Measurements from ENCODE around the gene MVB12B. TPM values are rescaled to one million over a fixed set of nuclear protein-coding genes. Genes with fewer than 3 reads are reported as not detected.

The MVB12B gene
- polyA plus RNA-seq, 4 donors: 16.3 to 20.3 (median 18.0) TPM

- no peak for DNase-seq (ENCODE audit: low read depth in 4 of 4, low spot score in 3 of 4)
These were observed 30.4 kb downstream of the MVB12B start for GRCh38 chr9:126357074-126357473.

DNA sequence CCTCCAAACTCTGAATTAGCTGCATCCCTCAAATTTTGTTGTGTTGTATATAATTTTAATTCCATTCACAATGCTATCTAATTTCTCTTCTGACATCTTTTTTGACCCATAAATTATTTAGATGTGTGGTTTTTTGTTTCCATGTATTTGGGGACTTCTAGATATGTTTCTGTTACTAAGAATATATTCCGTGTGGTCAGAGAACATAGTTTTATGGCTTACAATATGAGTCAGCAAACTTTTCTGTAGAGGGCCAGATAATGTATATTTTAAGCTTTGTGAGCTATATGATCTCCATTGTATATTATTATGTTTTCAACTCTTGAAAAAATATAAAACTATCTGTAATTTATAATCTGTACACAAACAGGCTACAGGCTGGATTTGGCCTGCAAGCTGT, 33.4 kb downstream of the MVB12B start:
- DNase-seq (ENCODE audit: low read depth in 4 of 4, low spot score in 3 of 4): no peak

DNA sequence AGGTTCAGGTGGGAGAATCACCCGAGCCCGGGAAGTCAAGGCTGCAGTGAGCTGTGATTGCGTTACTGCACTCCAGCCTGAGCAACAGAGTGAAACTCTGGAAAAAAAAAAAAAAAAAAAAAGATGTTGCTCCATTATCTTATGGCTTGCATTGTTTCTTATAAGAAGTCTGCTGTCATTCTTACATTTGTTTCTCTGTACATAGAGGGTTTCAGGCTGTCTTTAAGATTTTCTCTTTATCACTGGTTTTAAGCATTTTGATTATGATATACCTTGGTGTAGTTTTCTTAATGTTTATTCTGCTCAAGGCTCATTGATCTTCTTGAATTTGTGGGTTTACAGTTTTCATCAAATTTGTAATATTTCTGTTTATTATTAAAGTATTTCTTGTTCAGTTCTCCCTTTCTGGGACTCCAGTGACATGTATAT, 35.2 kb downstream of the MVB12B start:
- DNase-seq (ENCODE audit: low read depth in 4 of 4, low spot score in 3 of 4): no peak

DNA sequence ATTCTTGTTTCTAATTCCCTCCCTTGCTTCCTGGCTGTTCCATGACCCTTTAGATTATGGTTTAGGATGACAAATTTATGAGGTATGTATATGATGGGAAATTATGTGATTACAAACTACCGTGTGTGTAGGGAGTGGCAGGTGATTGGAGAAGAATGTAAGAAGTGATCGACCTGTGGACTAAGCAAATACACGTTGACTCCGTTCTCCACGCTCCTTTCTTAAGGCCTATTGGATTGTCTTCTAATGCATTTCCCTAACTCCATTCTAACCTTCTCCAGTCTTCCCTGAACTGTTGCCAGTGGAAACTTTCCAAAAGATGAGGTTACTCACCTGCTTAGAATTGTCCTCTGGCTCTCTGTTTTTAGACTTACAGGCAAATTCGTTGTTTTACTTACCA, 36.6 kb downstream of the MVB12B start:
- DNase-seq (ENCODE audit: low read depth in 4 of 4, low spot score in 3 of 4): no peak

DNA sequence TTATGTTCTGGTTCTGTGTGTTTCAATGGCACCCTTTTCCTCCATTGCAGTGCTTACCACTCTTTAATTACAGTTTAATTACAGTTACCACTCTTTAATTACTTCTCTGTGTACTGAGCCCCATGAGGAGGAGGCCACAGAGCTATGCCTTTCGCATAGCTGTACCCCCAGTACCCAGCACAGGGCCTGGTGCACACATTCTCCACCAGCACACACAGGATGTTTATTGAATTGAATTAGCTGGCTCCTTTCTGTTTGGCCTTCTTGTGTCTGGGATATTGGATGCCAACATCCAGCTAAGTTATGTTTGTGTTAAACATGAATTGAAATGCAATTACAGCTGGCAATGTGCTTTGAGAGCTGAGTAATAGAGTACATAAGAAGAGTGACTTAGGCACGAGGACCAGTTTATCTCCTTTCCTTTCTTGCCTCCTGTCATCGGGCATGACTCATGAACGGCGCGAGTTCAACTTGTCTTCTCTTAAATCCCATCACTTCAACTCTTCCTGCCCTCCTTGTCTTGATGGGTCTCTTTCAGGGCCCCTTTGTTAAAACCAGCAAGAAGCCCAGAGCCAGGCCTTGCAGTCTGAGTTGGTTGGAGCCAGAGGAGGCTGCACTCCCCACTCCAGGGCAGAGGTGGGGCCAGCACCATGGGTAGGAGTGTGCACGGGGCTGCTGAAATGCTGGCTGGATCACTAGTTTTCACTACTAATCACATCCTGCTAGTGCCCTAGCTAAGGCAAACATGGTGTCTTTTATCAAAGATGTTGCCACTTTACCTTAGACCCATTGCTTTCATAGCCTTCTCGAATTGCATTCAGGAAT, 37.4 kb downstream of the MVB12B start:
- DNase-seq (ENCODE audit: low read depth in 4 of 4, low spot score in 3 of 4): no peak

- DNase-seq (ENCODE audit: low read depth in 4 of 4, low spot score in 3 of 4): no peak
These were observed 39.2 kb downstream of the MVB12B start for GRCh38 chr9:126365780-126366179.

GRCh38 chr9:126366366-126367011, 39.9 kb downstream of the MVB12B start:
- DNase-seq (ENCODE audit: low read depth in 4 of 4, low spot score in 3 of 4): no peak

GRCh38 chr9:126367139-126367538, 40.5 kb downstream of the MVB12B start:
- no peak for DNase-seq (ENCODE audit: low read depth in 4 of 4, low spot score in 3 of 4)

DNA sequence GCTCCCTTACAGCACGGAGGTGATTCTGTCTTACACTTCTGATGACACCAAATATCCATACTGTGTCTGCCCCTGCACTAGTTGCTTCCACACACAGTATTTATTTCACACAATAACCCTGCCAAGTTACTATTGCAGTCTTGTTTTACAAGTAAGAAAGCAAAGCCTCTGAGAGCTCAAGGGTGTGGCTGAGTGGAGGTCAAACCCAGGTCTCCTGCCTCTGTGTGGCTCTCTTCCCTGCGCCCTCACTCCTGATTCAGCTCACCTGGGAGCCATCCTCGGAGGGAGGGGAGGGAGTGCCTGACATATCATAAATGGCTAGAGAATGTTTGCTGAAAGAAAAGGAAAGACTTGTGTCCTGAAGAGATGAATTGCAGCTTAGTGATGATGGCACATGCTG, 41.0 kb downstream of the MVB12B start:
- no peak for DNase-seq (ENCODE audit: low read depth in 4 of 4, low spot score in 3 of 4)

DNA sequence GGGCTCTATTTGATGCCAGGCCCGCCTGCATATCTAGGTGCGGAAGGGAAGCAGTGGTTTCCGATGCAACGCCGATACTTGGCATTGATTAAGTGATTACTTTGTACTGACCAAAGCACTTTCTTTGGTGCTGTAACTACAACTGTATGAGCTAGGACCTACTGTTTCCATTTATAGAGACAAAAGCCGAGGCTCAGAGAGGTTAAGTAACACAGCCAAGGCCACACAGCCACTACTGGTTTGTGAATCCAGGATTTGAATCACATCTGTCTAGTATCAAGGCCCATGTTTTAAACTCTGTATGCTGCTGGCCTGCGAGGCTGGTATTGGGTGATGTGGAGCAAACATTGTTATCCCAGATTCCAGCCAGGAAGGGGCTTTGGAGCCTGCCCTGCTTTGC, 41.4 kb downstream of the MVB12B start:
- no peak for DNase-seq (ENCODE audit: low read depth in 4 of 4, low spot score in 3 of 4)

DNA sequence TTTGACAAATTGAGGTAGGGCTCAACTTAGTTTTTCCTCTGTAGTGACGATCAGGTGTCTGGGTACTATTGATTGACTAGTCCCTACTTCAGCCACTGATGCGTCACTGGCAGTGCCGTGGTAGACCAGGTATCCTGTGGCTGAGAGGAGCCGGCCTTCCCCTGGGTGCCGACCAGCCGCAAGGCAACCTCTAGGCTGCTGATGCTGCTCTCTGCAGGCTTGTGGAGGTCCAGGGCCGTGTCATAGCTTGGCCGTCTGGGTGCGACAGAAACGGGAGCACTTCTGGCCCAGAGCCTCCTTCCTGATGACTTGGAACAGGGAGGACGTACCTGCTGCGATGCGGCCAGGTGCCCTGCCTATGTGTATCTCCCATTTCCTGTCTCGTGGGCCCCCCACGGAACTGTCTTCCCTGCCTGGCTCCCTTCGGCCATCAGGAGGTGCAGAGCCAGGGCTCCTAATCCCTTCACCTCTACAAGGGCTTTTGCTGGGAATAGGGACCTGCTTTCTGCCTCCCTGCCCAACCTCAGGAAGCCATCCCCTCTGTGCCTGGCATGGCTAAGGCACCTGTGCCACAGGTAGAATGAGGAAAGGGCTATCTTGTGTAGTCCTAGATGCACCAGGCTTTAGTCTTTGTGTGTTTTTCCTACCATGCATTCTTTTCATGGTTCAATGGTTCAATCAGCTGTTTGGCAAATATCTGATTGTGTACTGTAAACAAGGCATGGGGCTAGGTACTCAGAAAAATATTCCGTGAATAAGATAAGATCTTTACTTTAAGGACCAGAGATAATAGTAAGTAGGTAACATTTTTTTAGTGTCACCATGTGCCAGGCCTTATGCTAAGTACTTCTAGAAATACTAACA, 44.6 kb downstream of the MVB12B start:
- DNase-seq (ENCODE audit: low read depth in 4 of 4, low spot score in 3 of 4): no peak

DNA sequence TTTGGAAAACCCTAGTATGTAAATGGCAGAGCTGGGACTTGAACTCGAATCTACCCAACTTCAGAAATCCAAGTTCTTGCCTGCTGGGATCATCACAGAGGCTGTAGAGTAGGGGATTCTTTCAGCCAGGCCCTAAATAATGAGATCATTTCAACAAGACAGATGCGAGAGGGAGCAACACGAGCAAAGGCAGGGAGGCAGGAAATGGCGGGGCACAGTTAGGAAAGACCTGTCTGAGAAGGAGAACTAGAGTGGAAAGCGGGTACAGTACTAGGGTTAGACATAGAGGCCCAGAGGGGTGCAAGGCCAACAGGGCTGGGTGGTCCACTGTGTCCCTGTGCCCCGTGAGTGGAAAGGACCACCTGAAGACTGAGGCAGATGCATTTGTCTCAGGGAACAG, 46.1 kb downstream of the MVB12B start:
- no peak for DNase-seq (ENCODE audit: low read depth in 4 of 4, low spot score in 3 of 4)

DNA sequence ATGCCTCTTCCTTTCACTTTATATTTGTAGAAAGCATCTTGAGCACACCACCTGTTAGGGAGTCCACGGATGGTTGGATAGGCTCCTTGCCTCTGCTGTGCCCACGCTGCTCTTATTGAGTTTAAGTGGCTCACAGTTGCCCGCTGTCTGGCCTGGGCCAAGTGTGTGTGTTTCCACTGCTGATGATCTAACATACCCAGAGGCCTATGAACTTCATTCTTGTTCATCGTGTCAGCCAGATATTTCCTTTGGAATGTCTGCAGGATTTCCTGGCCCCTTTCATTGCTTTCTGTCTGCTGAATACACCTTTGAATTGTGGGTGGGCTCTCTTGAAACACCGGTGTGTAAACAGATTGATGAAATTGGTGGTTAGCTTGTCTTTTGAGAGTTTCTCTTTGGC, 46.6 kb downstream of the MVB12B start:
- no peak for DNase-seq (ENCODE audit: low read depth in 4 of 4, low spot score in 3 of 4)

DNA sequence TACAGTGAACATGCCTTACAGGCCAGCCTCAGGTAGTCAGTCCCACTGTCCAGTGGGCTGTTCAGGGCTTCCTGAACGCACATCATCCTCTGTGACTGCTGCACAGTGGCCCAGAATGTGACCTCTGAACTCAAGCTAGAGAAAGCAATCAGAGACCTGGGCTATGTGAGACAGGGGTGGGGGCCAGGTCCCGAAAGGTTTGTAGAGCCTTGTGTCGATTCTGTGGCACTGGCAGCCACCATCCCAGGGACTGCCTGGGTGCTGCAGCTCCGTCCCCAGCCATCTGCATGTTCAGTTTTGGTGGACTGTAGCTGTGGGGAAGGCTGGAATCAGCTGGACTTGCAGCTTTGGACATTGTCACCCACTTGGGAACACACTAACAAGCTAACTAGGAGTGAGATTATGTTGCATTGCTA, 47.7 kb downstream of the MVB12B start:
- no peak for DNase-seq (ENCODE audit: low read depth in 4 of 4, low spot score in 3 of 4)

DNA sequence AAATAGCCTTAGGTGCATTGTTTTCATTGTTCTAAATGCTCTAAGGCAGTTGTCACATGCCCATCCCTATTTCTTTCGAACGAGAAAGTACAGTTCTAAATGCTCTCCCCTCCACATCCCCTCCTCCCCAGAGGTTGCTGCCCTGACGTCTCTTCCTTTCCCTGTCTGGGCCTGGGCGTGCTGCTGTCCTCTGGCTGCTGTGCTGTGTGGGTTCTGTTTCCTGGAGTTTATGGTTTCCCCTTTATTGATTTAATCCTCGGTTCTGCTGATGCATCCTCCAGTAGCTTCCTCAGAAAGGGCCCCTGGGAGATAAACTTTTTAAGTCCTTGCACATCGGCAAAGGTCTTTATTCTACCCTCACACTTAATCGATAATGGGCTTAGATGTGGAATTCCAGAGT, 48.8 kb downstream of the MVB12B start:
- no peak for DNase-seq (ENCODE audit: low read depth in 4 of 4, low spot score in 3 of 4)

DNA sequence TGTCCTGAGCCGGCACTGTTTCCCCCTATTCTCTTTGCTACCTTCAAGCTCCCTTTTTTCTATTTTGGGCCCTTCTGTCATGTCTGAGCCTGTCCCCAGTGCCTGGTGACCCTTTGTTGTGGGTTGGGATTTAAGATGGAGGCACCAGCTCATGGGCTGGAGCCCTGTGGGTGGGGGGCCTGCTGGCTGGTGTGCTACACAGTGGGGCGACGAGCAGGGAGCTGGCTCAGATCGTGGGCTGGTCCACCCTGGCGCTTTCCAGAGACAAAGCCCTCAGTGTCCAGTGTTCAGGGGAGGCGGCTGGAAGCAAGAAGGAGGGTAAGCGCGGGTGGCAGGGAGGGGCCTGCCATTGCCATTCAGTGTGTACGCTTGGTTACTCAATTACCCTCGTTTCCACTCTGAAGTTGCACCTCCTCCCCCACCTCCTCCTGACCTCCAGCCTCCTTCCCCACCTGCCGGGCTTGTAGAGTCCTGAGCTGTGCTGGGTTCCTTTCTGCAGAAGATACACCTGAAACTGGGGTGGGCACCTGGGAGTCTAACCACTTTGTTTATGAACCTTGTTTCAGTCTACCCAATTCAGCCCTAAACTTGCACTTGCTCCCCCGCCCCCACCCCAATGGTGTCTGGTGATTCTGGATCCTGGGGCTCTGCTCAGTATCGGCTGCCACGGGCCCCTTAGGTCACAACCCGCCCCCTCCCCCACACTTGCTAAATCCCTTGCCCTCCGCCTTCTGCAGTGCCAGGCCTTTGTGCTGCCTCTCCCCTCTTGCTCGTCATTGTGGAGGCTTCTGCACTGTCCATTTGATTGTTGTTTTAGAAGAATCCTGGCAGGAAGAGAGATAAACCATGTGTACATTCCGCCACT, 49.9 kb downstream of the MVB12B start:
- DNase-seq (ENCODE audit: low read depth in 4 of 4, low spot score in 3 of 4): no peak

DNA sequence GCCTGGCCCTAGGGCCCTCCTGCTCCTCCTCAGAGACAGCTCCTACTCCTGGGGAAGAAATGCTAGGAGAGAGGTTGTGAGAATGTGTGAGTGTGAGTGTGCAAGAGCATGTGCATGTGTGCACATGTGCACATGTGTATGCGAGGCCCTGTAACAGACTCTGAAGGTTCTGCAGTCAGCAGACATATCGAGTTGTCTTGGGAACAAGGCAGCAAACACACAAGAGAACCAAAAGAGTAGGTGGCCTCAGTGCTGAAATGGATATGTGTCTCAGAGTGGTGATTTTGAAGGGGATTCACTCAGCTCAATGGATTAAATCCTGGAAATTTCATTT, 50.5 kb downstream of the MVB12B start:
- no peak for DNase-seq (ENCODE audit: low read depth in 4 of 4, low spot score in 3 of 4)

DNA sequence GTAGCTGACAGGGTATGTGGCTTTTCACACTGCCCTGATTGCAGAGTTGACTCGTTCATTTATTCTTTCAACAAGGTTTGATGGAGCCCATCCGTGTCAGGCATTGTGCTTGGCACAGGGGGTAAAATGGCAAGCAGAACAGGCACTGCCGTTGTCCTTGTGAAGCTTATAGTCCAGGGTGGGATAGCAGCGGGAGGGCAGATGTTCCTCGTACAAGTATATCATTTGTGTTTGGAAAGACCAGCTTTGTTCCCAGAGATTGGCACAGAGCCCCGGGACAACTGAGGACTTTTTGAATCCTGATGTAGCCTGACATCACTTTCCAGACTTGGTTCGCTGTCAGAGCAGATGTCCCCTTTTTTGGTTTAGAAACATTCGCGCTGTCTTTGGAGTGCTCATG, 50.9 kb downstream of the MVB12B start:
- DNase-seq (ENCODE audit: low read depth in 4 of 4, low spot score in 3 of 4): no peak

DNA sequence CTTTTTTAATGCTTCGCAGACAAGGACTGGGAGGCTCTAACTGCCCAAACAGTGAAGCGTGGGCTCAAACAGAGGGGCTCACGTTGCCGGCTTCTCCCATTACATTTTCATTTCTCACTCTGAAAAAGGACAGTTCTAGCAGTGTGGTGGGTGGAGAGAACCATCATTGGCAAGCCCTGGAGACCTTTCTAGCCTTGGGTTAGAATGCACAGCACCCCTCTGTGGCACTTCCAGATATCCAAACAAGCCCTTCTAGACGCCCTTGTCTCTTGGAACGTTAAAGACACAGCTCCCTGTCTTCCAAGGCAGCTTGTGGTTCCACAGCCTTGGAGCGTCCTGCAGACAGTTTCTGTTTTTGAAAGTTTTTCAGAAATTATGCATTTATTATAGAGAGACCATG, 52.1 kb downstream of the MVB12B start:
- DNase-seq (ENCODE audit: low read depth in 4 of 4, low spot score in 3 of 4): no peak

DNA sequence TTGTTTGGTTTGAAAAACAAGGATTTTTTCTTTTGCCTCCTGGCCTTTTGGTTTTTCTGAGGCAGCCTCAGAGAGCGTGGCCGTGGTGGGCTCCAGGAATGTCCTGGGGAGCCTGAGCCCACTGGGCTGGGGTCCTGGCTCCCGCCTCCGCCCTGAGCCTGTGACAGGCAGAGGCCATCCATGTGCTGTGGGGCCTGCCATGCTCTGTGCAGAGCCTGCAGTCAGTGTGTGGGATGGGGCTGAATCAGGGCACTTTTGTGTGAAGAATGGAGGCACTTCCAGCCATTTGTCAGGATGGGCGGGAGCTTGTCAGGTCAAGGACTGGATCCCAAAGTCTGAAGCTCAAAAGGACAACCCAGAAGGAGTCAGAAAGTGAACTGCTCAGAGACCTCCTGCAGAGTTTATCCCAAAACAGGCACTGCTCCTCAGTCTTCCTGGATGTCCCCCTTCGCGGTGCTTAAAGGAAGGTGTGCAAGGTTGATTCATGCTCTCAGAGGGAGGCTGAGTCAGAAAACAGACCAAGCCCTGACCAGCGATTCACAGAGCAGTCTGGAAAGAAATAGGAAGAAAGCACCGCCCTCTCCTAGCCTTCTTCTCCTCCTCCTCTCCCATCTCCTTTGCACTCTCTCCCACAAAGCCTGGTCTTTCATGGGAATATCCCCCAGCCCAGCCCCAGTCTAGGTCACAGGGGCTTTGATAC, 53.2 kb downstream of the MVB12B start:
- no peak for DNase-seq (ENCODE audit: low read depth in 4 of 4, low spot score in 3 of 4)
